Measurements from ENCODE around the gene TMEM181.

- TF ChIP-seq CTCF (IDR thresholded peaks at IDR 0.05) (no peak), USF2 (IDR thresholded peaks at IDR 0.05; ENCODE audit: borderline replicate concordance, low read depth, low read length) (no peak), ZBTB33 (IDR thresholded peaks at IDR 0.05; ENCODE audit: borderline replicate concordance, low read depth) (no peak)
These were observed 43.8 kb upstream of the TMEM181 start for GRCh38 chr6:158516098-158516497.
